GM23338 (cell line): ENCODE measurements around the gene IGF2BP2. TPM values are rescaled to one million over a fixed set of nuclear protein-coding genes. Genes with fewer than 3 reads are reported as not detected.

Experiments used
- ATAC-seq: fragments of 200-7000 bp; cut with Tn5 transposase; 3 replicates; pipeline ENCODE4 v1.9.1; 2020
- DNase-seq: peaks from one replicate; pipeline ENCODE4 v3.0.0-alpha.2; 2015; ENCODE audit warnings: low spot score
- H2AFZ ChIP-seq: fragments of 200-600 bp; sonication (generic); 2 replicates; pipeline ENCODE4 v1.8.0; 2016; ENCODE audit warnings: antibody characterized with exemption, mild to moderate bottlenecking, moderate library complexity
- H3F3A ChIP-seq: fragments of 200-600 bp; sonication (generic); replicated peaks from 2 replicates; pipeline ENCODE4 v1.8.0; 2017; ENCODE audit warnings: antibody characterized with exemption, mixed run types, low read depth
- H3K27ac ChIP-seq: fragments of 200-600 bp; sonication (generic); 2 replicates; pipeline ENCODE4 v1.6.1; 2016; ENCODE audit warnings: low read depth
- H3K27me3 ChIP-seq: fragments of 200-600 bp; sonication (generic); 2 replicates; pipeline ENCODE4 v1.8.0; 2016; ENCODE audit warnings: mild to moderate bottlenecking, mixed run types, moderate library complexity; ENCODE audit not compliant: insufficient read depth
- H3K36me3 ChIP-seq: fragments of 200-600 bp; sonication (generic); 2 replicates; pipeline ENCODE4 v1.8.0; 2016; ENCODE audit warnings: mild to moderate bottlenecking; ENCODE audit not compliant: insufficient read depth
- H3K4me1 ChIP-seq: fragments of 200-600 bp; sonication (generic); 2 replicates; pipeline ENCODE4 v1.8.0; 2016; ENCODE audit warnings: mild to moderate bottlenecking, moderate library complexity; ENCODE audit not compliant: insufficient read depth
- H3K4me2 ChIP-seq: fragments of 200-600 bp; sonication (generic); 2 replicates; pipeline ENCODE4 v1.7.1; 2017; ENCODE audit warnings: mixed run types
- H3K4me3 ChIP-seq: fragments of 200-600 bp; sonication (generic); 2 replicates; pipeline ENCODE4 v1.6.1; 2016; ENCODE audit warnings: mixed run types
- H3K79me2 ChIP-seq: fragments of 200-600 bp; sonication (generic); replicated peaks from 2 replicates; pipeline ENCODE4 v1.8.0; 2017; ENCODE audit warnings: mild to moderate bottlenecking; ENCODE audit not compliant: insufficient read depth
- H3K9me2 ChIP-seq: fragments of 200-600 bp; sonication (generic); 2 replicates; pipeline ENCODE4 v1.8.0; 2017; ENCODE audit not compliant: insufficient read depth
- H4K20me1 ChIP-seq: fragments of 200-600 bp; sonication (generic); replicated peaks from 2 replicates; pipeline ENCODE4 v1.8.0; 2017; ENCODE audit warnings: mild to moderate bottlenecking; ENCODE audit not compliant: insufficient read depth
- H3K27ac Mint-ChIP-seq: 2 replicates; pipeline ENCODE4 v1.8.0; 2020; ENCODE audit warnings: inconsistent platforms, mild to moderate bottlenecking, moderate library complexity, mixed read lengths
- H3K27me3 Mint-ChIP-seq: 3 replicates; pipeline ENCODE4 v1.8.0; 2022; ENCODE audit warnings: low read depth, mild to moderate bottlenecking, moderate library complexity, mixed read lengths, inconsistent platforms; ENCODE audit not compliant: insufficient read depth, poor library complexity
- H3K36me3 Mint-ChIP-seq: 3 replicates; pipeline ENCODE4 v1.8.0; 2021; ENCODE audit warnings: low read depth, mild to moderate bottlenecking, inconsistent platforms, moderate library complexity, mixed read lengths
- H3K4me1 Mint-ChIP-seq: 3 replicates; pipeline ENCODE4 v1.8.0; 2020; ENCODE audit warnings: mild to moderate bottlenecking, inconsistent platforms, mixed read lengths
- H3K4me3 Mint-ChIP-seq: 3 replicates; pipeline ENCODE4 v1.8.0; 2021; ENCODE audit warnings: moderate library complexity, mild to moderate bottlenecking, inconsistent platforms, mixed read lengths
- H3K9me3 Mint-ChIP-seq: 3 replicates; pipeline ENCODE4 v1.8.0; 2020; ENCODE audit warnings: moderate library complexity, mild to moderate bottlenecking, inconsistent platforms, mixed read lengths
- CREB1 ChIP-seq: fragments of 250-450 bp; sonication (Bioruptor Pico); IDR thresholded peaks from 2 replicates; pipeline ENCODE4 v1.5.0; 2020; ENCODE audit warnings: low read depth, mild to moderate bottlenecking, moderate library complexity
- EZH2phosphoT487 ChIP-seq: fragments of 200-600 bp; sonication (generic); IDR thresholded peaks from one replicate; pipeline ENCODE4 v1.8.1; 2018; ENCODE audit warnings: antibody characterized with exemption; ENCODE audit not compliant: unreplicated experiment
- JUNB ChIP-seq: IDR thresholded peaks from one replicate; pipeline ENCODE4 v1.6.1; 2016; ENCODE audit warnings: antibody characterized with exemption; ENCODE audit not compliant: unreplicated experiment
- NANOG ChIP-seq: IDR thresholded peaks from 2 replicates; pipeline ENCODE4 v1.6.1; 2016; ENCODE audit warnings: antibody characterized with exemption, borderline replicate concordance
- POLR2AphosphoS5 ChIP-seq: IDR thresholded peaks from 2 replicates; pipeline ENCODE4 v1.6.1; 2016; ENCODE audit warnings: antibody characterized with exemption, low read depth
- ZNF114 ChIP-seq: fragments of 250-450 bp; sonication (Bioruptor Pico); IDR thresholded peaks from 2 replicates; pipeline ENCODE4 v1.5.0; 2020; ENCODE audit warnings: mild to moderate bottlenecking, moderate library complexity
- polyA plus RNA-seq: library from polyadenylated mRNA; unstranded; fragments of >200 nt; fragmentation: Nextera tagmentation; extraction: Ambion mirVana; gene quantifications from 2 replicates; pipeline ENCODE4 v1.2.1, GENCODE V29; 2016
- total RNA-seq: library from RNA; depleted of rRNA; stranded (reverse); fragments of >200 nt; shearing (Covaris generic); gene quantifications from 2 replicates; pipeline ENCODE4 v1.2.3, GENCODE V29; 2014
- TF ChIP-seq, protein P1 (sequence below): IDR thresholded peaks from 2 replicates; pipeline ENCODE4 v1.6.1; 2016; ENCODE audit warnings: antibody characterized with exemption
- TF ChIP-seq, protein P2 (sequence below), 2 experiments: fragments of 200-600 bp in 1 of 2; sonication (generic) in 1 of 2; conservative IDR thresholded peaks; 2 replicates each; pipeline versions ENCODE4 v1.5.1 to v1.6.1; 2016 to 2017; ENCODE audit warnings: antibody characterized with exemption in 2 of 2, low read depth in 2 of 2, mild to moderate bottlenecking in 2 of 2, moderate library complexity in 1 of 2
- TF ChIP-seq, protein P3 (sequence below): fragments of 250-450 bp; sonication (Bioruptor Pico); IDR thresholded peaks from 2 replicates; pipeline ENCODE4 v1.5.0; 2020; ENCODE audit warnings: mild to moderate bottlenecking, moderate library complexity

Gene IGF2BP2
- total and polyA plus RNA-seq, 2 experiments from 2014 or later, result 82.9 to 84.5 TPM

DNA sequence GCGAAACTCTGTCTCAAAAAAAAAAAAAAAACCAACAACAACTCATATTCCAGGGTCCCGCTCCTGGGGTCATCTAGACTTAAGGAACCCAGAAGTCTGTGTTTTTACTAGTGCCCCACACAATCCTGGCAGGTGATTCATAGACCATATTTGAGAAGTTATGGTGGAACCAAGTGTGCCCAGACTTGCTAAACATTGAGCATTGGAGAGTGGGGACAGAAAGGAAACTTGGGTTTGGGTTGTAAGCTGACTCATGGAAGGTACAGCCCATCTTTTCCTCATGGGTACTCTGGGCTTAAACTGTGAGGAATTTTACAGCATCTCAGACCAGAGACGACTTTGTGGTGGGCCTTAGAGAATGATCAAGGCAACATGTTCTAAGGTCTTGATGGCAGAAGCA, 18.3 kb upstream of the IGF2BP2 start:
- no peak for ATAC-seq
- Histone ChIP-seq H3F3A (no peaks in the 10 kb centered on the region), H3K79me2 (no peaks in the 10 kb centered on the region), H3K4me2 (no peak overlapping the region), H3K27ac (no peak overlapping the region), H3K9me2 (no peaks in the 10 kb centered on the region), H3K4me3 (no peak overlapping the region), H3K36me3 (no peaks in the 10 kb centered on the region), H3K27me3 (no peaks in the 10 kb centered on the region), H4K20me1 (no peaks in the 10 kb centered on the region), H3K4me1 (peaks cover 5% of the 10 kb centered on the region; the same call in 1 of the 2 replicates), H2AFZ (no peak overlapping the region)
- no peak for TF ChIP-seq JUNB
- TF ChIP-seq, protein P1, sequence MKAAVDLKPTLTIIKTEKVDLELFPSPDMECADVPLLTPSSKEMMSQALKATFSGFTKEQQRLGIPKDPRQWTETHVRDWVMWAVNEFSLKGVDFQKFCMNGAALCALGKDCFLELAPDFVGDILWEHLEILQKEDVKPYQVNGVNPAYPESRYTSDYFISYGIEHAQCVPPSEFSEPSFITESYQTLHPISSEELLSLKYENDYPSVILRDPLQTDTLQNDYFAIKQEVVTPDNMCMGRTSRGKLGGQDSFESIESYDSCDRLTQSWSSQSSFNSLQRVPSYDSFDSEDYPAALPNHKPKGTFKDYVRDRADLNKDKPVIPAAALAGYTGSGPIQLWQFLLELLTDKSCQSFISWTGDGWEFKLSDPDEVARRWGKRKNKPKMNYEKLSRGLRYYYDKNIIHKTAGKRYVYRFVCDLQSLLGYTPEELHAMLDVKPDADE, result no peak
- TF ChIP-seq, protein P2, sequence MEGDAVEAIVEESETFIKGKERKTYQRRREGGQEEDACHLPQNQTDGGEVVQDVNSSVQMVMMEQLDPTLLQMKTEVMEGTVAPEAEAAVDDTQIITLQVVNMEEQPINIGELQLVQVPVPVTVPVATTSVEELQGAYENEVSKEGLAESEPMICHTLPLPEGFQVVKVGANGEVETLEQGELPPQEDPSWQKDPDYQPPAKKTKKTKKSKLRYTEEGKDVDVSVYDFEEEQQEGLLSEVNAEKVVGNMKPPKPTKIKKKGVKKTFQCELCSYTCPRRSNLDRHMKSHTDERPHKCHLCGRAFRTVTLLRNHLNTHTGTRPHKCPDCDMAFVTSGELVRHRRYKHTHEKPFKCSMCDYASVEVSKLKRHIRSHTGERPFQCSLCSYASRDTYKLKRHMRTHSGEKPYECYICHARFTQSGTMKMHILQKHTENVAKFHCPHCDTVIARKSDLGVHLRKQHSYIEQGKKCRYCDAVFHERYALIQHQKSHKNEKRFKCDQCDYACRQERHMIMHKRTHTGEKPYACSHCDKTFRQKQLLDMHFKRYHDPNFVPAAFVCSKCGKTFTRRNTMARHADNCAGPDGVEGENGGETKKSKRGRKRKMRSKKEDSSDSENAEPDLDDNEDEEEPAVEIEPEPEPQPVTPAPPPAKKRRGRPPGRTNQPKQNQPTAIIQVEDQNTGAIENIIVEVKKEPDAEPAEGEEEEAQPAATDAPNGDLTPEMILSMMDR (conservative IDR thresholded peaks at IDR 0.05; ENCODE audit: low read depth in 2 of 2), result no peak
- TF ChIP-seq CREB1 (CRISPR knock-in tag), result no peak
- TF ChIP-seq NANOG, result no peak
- no peak for TF ChIP-seq POLR2AphosphoS5
- no peak for DNase-seq
- no peaks in the 10 kb centered on the region for H3K27me3 Mint-ChIP-seq
- H3K27ac Mint-ChIP-seq, result no peak overlapping the region
- H3K36me3 Mint-ChIP-seq, result no peaks in the 10 kb centered on the region
- peaks cover 14% of the 10 kb centered on the region; the same call in 2 of the 3 replicates for H3K4me1 Mint-ChIP-seq
- H3K4me3 Mint-ChIP-seq, result no peak overlapping the region
- H3K9me3 Mint-ChIP-seq, result no peaks in the 10 kb centered on the region; the same call in 2 of the 3 replicates

DNA sequence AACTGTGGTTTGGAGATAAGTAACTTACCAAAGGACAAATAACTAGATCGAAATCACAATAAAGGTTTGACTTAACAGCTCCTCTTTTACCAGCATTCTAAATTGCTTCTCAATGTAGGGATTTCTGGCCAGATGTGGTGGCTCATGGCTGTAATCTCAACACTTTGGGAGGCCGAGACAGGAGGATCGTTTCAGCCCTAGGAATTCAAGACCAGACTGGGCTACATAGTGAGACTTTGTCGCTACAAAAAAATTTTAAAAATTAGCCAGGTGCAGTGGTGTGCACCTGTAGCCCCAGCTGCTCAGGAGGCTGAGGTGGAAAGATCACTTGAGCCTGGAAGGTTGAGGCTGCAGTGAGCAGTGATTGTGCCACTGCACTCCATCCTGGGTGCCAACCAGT, 17.4 kb upstream of the IGF2BP2 start:
- Mint-ChIP-seq H3K27me3 (no peaks in the 10 kb centered on the region), H3K9me3 (no peaks in the 10 kb centered on the region; the same call in 2 of the 3 replicates), H3K4me3 (no peak overlapping the region), H3K36me3 (no peaks in the 10 kb centered on the region), H3K27ac (no peak overlapping the region), H3K4me1 (peaks cover 14% of the 10 kb centered on the region; the same call in 2 of the 3 replicates)
- Histone ChIP-seq H3K36me3 (no peaks in the 10 kb centered on the region), H3F3A (no peaks in the 10 kb centered on the region), H3K4me1 (peaks cover 5% of the 10 kb centered on the region; the same call in 1 of the 2 replicates), H4K20me1 (no peaks in the 10 kb centered on the region), H3K4me2 (no peak overlapping the region), H3K4me3 (no peak overlapping the region), H3K79me2 (no peaks in the 10 kb centered on the region), H3K27ac (no peak overlapping the region), H3K27me3 (no peaks in the 10 kb centered on the region), H2AFZ (no peak overlapping the region), H3K9me2 (no peaks in the 10 kb centered on the region)
- DNase-seq, result no peak
- no peak for ATAC-seq
- TF ChIP-seq, protein P3, sequence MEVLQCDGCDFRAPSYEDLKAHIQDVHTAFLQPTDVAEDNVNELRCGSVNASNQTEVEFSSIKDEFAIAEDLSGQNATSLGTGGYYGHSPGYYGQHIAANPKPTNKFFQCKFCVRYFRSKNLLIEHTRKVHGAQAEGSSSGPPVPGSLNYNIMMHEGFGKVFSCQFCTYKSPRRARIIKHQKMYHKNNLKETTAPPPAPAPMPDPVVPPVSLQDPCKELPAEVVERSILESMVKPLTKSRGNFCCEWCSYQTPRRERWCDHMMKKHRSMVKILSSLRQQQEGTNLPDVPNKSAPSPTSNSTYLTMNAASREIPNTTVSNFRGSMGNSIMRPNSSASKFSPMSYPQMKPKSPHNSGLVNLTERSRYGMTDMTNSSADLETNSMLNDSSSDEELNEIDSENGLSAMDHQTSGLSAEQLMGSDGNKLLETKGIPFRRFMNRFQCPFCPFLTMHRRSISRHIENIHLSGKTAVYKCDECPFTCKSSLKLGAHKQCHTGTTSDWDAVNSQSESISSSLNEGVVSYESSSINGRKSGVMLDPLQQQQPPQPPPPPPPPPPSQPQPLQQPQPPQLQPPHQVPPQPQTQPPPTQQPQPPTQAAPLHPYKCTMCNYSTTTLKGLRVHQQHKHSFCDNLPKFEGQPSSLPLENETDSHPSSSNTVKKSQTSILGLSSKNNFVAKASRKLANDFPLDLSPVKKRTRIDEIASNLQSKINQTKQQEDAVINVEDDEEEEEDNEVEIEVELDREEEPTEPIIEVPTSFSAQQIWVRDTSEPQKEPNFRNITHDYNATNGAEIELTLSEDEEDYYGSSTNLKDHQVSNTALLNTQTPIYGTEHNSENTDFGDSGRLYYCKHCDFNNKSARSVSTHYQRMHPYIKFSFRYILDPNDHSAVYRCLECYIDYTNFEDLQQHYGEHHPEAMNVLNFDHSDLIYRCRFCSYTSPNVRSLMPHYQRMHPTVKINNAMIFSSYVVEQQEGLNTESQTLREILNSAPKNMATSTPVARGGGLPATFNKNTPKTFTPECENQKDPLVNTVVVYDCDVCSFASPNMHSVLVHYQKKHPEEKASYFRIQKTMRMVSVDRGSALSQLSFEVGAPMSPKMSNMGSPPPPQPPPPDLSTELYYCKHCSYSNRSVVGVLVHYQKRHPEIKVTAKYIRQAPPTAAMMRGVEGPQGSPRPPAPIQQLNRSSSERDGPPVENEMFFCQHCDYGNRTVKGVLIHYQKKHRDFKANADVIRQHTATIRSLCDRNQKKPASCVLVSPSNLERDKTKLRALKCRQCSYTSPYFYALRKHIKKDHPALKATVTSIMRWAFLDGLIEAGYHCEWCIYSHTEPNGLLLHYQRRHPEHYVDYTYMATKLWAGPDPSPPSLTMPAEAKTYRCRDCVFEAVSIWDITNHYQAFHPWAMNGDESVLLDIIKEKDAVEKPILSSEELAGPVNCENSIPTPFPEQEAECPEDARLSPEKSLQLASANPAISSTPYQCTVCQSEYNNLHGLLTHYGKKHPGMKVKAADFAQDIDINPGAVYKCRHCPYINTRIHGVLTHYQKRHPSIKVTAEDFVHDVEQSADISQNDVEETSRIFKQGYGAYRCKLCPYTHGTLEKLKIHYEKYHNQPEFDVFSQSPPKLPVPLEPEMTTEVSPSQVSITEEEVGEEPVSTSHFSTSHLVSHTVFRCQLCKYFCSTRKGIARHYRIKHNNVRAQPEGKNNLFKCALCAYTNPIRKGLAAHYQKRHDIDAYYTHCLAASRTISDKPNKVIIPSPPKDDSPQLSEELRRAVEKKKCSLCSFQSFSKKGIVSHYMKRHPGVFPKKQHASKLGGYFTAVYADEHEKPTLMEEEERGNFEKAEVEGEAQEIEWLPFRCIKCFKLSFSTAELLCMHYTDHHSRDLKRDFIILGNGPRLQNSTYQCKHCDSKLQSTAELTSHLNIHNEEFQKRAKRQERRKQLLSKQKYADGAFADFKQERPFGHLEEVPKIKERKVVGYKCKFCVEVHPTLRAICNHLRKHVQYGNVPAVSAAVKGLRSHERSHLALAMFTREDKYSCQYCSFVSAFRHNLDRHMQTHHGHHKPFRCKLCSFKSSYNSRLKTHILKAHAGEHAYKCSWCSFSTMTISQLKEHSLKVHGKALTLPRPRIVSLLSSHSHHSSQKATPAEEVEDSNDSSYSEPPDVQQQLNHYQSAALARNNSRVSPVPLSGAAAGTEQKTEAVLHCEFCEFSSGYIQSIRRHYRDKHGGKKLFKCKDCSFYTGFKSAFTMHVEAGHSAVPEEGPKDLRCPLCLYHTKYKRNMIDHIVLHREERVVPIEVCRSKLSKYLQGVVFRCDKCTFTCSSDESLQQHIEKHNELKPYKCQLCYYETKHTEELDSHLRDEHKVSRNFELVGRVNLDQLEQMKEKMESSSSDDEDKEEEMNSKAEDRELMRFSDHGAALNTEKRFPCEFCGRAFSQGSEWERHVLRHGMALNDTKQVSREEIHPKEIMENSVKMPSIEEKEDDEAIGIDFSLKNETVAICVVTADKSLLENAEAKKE (CRISPR knock-in tag), result no peak
- TF ChIP-seq EZH2phosphoT487 (no peak), ZNF114 (CRISPR knock-in tag) (no peak), POLR2AphosphoS5 (no peak)
- TF ChIP-seq, protein P1, result no peak
